OCI-LY7 (cell line): Measurements from ENCODE around the gene OLA1. TPM values are rescaled to one million over a fixed set of nuclear protein-coding genes. Genes with fewer than 3 reads are reported as not detected.

Source experiments
- BruUV-seq: library from RNA; stranded (reverse); fragments of 400-500 nt; replicated peaks from 2 replicates; lab custom pipeline; 2021; lab: Mats Ljungman, UMichigan
- CTCF ChIA-PET: fragments of 300-600 bp; sonication (Branson Sonifier 250); formaldehyde crosslinking; loops from one replicate; lab custom pipeline; 2022; ENCODE audit warnings: antibody characterized with exemption; ENCODE audit not compliant: unreplicated experiment; lab: Charles Lee
- POLR2A ChIA-PET: fragments of 300-600 bp; sonication (Branson Sonifier 250); formaldehyde crosslinking; loops from one replicate; lab custom pipeline; 2022; ENCODE audit warnings: antibody characterized with exemption; lab: Charles Lee
- DNase-seq: peaks from one replicate; pipeline ENCODE4 v3.0.0-alpha.2; 2015; ENCODE audit warnings: low spot score
- H2AFZ ChIP-seq: fragments of 200-600 bp; sonication (generic), shearing (Covaris generic); 2 replicates; pipeline ENCODE4 v1.6.1; 2014; ENCODE audit warnings: mild to moderate bottlenecking, antibody characterized with exemption, low read length, moderate library complexity
- H3K27ac ChIP-seq: fragments of 200-600 bp; sonication (generic); 2 replicates; pipeline ENCODE4 v1.5.1; 2014; ENCODE audit warnings: mixed run types, low read depth, mild to moderate bottlenecking, moderate library complexity, low read length, inconsistent platforms; ENCODE audit not compliant: poor library complexity, severe bottlenecking
- H3K36me3 ChIP-seq: fragments of 200-600 bp; sonication (generic); 2 replicates; pipeline ENCODE4 v1.6.1; 2014; ENCODE audit warnings: mild to moderate bottlenecking, antibody characterized with exemption, low read length, moderate library complexity, mixed read lengths; ENCODE audit not compliant: insufficient read depth
- H3K4me1 ChIP-seq: fragments of 200-600 bp; sonication (generic); 2 replicates; pipeline ENCODE4 v1.5.1; 2014; ENCODE audit warnings: mild to moderate bottlenecking, low read length; ENCODE audit not compliant: insufficient read depth, poor library complexity, severe bottlenecking
- H3K4me2 ChIP-seq: fragments of 200-600 bp; sonication (generic); 2 replicates; pipeline ENCODE4 v1.6.1; 2014; ENCODE audit warnings: mild to moderate bottlenecking, low read length
- H3K4me3 ChIP-seq: fragments of 200-600 bp; sonication (generic); 2 replicates; pipeline ENCODE4 v1.5.1; 2014; ENCODE audit warnings: mild to moderate bottlenecking, low read depth, low read length; ENCODE audit not compliant: poor library complexity, severe bottlenecking
- H3K79me2 ChIP-seq: fragments of 200-600 bp; sonication (generic); 2 replicates; pipeline ENCODE4 v1.6.1; 2016; ENCODE audit warnings: low read depth, mild to moderate bottlenecking, low read length, moderate library complexity, mixed read lengths; ENCODE audit not compliant: insufficient read depth
- H3K9me2 ChIP-seq: fragments of 200-600 bp; sonication (generic); 2 replicates; pipeline ENCODE4 v1.6.1; 2016; ENCODE audit warnings: mild to moderate bottlenecking, low read length, mixed read lengths; ENCODE audit not compliant: insufficient read depth
- H3K9me3 ChIP-seq: fragments of 200-600 bp; sonication (generic); 2 replicates; pipeline ENCODE4 v1.6.1; 2014; ENCODE audit warnings: mild to moderate bottlenecking, mixed run types, low read length, mixed read lengths
- H4K20me1 ChIP-seq: fragments of 200-600 bp; sonication (generic); 2 replicates; pipeline ENCODE4 v1.6.1; 2014; ENCODE audit warnings: mild to moderate bottlenecking, antibody characterized with exemption, low read length, moderate library complexity, mixed read lengths; ENCODE audit not compliant: insufficient read depth
- EZH2phosphoT487 ChIP-seq: fragments of 200-600 bp; sonication (generic); IDR thresholded peaks from 2 replicates; pipeline ENCODE4 v1.6.1; 2018; ENCODE audit warnings: low read depth, borderline replicate concordance, mild to moderate bottlenecking, mixed run types, antibody characterized with exemption, low read length, moderate library complexity, mixed read lengths
- intact Hi-C: fragments of 100-400 bp; cut with micrococcal nuclease; formaldehyde crosslinking; loops from one replicate; pipeline ENCODE4 v1.10.0; 2022; ENCODE audit not compliant: unreplicated experiment
- total RNA-seq, 2 experiments: library from RNA; depleted of rRNA in 1 of 2; stranded (reverse); fragments of >200 nt in 1 of 2; shearing (Covaris generic) in 1 of 2; gene quantifications; 2 replicates each; pipeline ENCODE4 v1.2.3, GENCODE V29; 2014 to 2022
- TF ChIP-seq, protein P1 (sequence below): fragments of 200-600 bp; sonication (generic); conservative IDR thresholded peaks from 2 replicates; pipeline ENCODE4 v1.5.1; 2014; ENCODE audit warnings: mild to moderate bottlenecking, antibody characterized with exemption, low read length, moderate library complexity, mixed read lengths

OLA1 gene
- total RNA-seq, 2 experiments from 2014 or later, result 66.0 to 116 TPM

DNA sequence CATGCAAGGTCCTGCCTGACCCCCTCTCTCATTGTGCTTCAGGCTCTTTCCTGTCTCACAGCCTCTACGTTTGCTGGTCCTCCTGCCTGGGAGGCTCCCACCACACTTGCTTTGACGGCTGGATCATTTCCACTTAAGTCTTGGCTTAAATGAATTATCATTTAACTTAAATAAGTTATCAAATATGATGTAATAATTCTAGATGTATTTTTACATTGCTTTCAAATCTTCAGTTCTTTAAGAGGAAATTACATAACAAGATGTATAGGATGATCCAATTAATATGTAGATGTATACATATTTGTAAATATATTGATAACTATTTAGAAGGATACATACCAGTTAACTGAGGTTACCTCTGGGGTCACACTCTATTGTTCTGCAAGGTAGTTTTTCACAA is 180.5 kb downstream of the OLA1 start:
- no peaks in the 10 kb centered on the region for H3K36me3 ChIP-seq
- no peaks in the 10 kb centered on the region for H3K9me2 ChIP-seq
- no peak for TF ChIP-seq EZH2phosphoT487
- TF ChIP-seq, protein P1, sequence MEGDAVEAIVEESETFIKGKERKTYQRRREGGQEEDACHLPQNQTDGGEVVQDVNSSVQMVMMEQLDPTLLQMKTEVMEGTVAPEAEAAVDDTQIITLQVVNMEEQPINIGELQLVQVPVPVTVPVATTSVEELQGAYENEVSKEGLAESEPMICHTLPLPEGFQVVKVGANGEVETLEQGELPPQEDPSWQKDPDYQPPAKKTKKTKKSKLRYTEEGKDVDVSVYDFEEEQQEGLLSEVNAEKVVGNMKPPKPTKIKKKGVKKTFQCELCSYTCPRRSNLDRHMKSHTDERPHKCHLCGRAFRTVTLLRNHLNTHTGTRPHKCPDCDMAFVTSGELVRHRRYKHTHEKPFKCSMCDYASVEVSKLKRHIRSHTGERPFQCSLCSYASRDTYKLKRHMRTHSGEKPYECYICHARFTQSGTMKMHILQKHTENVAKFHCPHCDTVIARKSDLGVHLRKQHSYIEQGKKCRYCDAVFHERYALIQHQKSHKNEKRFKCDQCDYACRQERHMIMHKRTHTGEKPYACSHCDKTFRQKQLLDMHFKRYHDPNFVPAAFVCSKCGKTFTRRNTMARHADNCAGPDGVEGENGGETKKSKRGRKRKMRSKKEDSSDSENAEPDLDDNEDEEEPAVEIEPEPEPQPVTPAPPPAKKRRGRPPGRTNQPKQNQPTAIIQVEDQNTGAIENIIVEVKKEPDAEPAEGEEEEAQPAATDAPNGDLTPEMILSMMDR, result no peak
- no peaks in the 10 kb centered on the region for H3K9me3 ChIP-seq
- H3K4me3 ChIP-seq, result no peak overlapping the region
- ChIA-PET CTCF (no interaction called here), POLR2A (no interaction called here)
- intact Hi-C loops, result no loop called here
- H3K4me2 ChIP-seq, result no peak overlapping the region
- no peaks in the 10 kb centered on the region for H4K20me1 ChIP-seq
- no peaks in the 10 kb centered on the region for H3K79me2 ChIP-seq
- DNase-seq, result no peak
- peaks cover 12% of the 10 kb centered on the region for H3K4me1 ChIP-seq
- BruUV-seq, result no TSS peak
- H2AFZ ChIP-seq, result no peak overlapping the region
- no peak overlapping the region for H3K27ac ChIP-seq

DNA sequence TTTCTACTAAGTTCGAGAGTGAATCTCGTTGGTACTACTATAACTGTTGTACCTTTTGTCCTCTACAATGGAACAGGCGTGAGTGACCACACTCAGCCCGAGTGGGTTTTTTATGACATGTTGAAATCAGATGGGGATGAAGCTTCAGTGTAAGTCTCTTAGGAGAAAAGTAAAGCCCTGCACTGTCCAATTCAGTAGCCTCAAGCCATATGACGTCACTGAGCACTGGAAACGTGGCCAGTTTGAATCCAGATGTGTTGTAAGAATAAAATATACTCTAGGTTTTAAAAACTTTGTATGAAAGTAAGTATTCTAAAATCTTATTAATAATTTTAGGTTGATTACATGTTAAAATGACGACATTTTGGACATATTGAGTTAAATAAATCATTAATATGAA is 181.5 kb downstream of the OLA1 start:
- Histone ChIP-seq H3K36me3 (no peaks in the 10 kb centered on the region), H3K4me3 (no peak overlapping the region), H3K4me2 (no peak overlapping the region), H4K20me1 (no peaks in the 10 kb centered on the region), H3K9me2 (no peaks in the 10 kb centered on the region), H2AFZ (no peak overlapping the region), H3K4me1 (peaks cover 4% of the 10 kb centered on the region), H3K79me2 (no peaks in the 10 kb centered on the region), H3K9me3 (no peaks in the 10 kb centered on the region), H3K27ac (no peak overlapping the region)
- no peak for TF ChIP-seq EZH2phosphoT487
- TF ChIP-seq, protein P1, result no peak
- CTCF ChIA-PET, result no interaction called here
- intact Hi-C loops, result no loop called here
- no TSS peak for BruUV-seq
- POLR2A ChIA-PET, result no interaction called here
- no peak for DNase-seq

DNA sequence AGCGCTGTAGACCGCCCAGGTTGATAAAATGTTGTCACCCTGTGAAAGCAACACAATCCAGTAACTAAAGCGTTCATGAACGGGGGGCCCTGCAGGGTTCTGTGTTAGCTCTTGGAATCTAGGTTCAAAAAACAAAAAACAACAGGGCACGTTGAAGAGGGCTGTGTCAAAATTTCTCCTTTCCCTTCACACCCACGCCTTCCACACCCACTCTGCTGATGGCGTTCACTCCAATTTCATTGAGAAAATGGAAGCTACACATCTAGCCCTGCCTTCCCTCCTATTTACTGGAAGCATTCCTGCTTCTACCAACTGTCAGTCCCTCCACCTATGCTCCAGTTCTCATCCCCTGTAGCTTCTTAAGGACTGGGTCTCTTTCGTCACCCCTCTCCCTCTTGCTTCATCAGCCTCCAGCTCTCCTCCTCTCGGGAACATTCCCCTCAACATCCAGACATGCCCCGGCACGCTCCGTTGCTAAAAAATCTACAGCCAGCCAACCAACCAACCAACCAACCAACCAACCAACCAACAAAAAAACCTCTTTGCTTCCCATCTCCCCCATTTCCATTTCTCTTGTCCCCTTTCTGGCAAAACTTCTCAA is 184.7 kb downstream of the OLA1 start:
- H4K20me1 ChIP-seq, result no peaks in the 10 kb centered on the region
- POLR2A ChIA-PET, result interaction anchor here (0.7 kb wide), 1 partner anchor 202 kb away, joined by 3 read pairs; no protein-coding TSS in a partner anchor
- no TSS peak for BruUV-seq

More for the DNA sequence above, 184.7 kb downstream of the OLA1 start:
- Histone ChIP-seq H3K36me3 (no peaks in the 10 kb centered on the region), H3K4me3 (no peak overlapping the region), H3K79me2 (no peaks in the 10 kb centered on the region), H3K4me2 (no peak overlapping the region), H3K4me1 (no peaks in the 10 kb centered on the region), H3K9me3 (no peaks in the 10 kb centered on the region; the same call in 1 of the 2 replicates), H3K27ac (no peak overlapping the region), H2AFZ (no peak overlapping the region), H3K9me2 (no peaks in the 10 kb centered on the region)
- intact Hi-C loops, result no loop called here
- TF ChIP-seq EZH2phosphoT487, result no peak
- TF ChIP-seq, protein P1, result no peak
- CTCF ChIA-PET, result no interaction called here
- DNase-seq, result no peak
